Activated CD4-positive, CD25-positive, alpha-beta regulatory T cell treated with anti-CD3 and anti-CD28 coated beads, Interleukin-2, amount 50 U/mL, for 72 hours (primary cell): ENCODE measurements around the gene KIAA0513.
"Not testable (repeated sequence)": the region's sequence is repeated elsewhere in the genome, so short reads cannot be mapped to it uniquely, and the experiment has no call there.

ENCODE experiments used
- DNase-seq: peaks from one replicate; pipeline ENCODE4 v3.0.0; 2021

Gene KIAA0513

DNA sequence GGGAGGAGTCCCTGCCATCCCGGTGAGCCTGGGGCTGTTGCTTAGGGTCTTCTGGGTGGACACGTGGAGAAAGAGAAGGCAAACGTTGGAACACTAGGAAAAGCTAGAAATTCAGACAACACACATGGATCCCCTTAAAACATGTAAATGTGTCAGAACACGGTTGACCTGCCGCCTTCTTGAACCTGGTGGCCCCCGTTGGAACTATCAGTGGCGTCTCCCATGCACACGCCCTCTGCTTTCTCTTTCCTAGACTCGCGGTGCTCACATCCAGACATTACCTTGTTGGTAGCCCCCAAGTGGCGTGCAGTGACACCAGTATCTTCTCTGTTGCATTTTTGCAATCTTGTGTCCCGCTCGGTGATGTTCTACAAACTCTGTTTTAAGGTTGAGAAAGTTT, 66.1 kb downstream of the KIAA0513 start:
- no peak for DNase-seq

DNA sequence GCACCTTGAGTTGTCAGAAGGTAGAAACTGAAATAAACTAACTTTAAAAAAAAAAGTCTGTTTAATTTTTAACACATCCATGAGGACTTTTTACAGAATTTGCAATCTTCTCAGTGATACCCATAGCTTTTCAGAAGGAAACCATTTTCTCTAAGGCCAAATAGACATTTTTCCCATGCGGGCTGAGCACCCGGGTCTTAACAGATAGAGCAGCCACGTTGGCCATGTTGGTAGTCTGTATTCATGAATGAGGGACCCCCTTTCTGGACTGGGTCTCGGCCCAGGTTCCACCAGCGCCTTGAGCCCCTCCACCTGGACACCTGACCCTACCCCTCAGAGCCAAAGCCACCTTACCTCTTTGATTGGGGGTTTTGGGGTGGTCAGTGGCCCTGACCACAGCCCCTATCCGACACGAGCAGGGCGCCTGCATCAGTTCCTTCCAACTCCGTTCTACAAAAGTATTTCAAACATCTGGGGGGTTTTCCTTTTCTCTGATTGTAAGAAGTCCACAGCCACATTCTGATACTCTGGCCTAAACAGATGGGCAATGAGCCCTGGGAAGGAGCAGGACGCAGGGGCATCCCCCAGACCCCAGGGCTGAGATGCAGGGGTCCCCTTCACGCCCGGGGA, 66.7 kb downstream of the KIAA0513 start:
- DNase-seq, result no peak

- DNase-seq, result no peak
Observed at GRCh38 chr16:85094812-85095211, 67.2 kb downstream of the KIAA0513 start.

DNA sequence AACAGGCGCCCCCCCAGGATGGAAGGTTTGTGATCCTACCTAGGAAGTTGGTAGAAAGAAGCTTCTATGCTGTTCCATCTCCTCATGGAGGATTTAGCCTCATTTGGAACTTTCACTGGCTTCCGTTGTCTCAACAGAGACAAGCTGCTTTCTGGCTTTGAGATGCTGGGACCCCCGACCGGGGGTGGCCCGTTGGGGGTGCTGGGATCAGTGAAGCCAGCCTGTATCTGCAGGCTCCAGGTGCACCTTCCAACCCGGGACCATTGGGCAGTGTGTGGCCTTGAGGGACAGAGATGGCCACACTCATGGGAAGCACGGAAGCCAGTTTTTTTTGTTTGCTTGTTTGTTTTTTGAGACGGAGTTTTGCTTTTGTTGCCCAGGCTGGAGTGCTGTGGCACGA, 69.3 kb downstream of the KIAA0513 start:
- DNase-seq, result no peak

DNA sequence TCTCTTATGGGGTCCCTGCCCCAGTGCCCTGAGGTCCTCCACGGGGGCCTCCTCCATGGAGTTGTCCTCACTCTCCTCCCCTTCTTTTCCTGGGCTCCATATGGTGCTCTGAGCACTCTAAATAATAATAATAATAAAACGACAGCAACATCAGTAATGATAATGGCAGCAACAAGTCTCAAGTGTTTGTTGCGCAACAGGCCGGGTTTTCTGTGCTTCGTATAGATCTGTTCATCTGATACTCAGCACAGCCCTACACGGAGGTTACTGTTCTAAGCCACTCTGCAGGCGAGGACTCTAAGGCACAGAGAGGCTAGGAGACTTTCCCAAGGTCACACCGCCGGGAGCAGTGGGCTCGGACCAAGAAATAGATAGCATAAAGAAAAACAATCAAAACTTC, 71.0 kb downstream of the KIAA0513 start:
- no peak for DNase-seq

GRCh38 chr16:85100265-85100664, 72.7 kb downstream of the KIAA0513 start:
- DNase-seq, result no peak

DNA sequence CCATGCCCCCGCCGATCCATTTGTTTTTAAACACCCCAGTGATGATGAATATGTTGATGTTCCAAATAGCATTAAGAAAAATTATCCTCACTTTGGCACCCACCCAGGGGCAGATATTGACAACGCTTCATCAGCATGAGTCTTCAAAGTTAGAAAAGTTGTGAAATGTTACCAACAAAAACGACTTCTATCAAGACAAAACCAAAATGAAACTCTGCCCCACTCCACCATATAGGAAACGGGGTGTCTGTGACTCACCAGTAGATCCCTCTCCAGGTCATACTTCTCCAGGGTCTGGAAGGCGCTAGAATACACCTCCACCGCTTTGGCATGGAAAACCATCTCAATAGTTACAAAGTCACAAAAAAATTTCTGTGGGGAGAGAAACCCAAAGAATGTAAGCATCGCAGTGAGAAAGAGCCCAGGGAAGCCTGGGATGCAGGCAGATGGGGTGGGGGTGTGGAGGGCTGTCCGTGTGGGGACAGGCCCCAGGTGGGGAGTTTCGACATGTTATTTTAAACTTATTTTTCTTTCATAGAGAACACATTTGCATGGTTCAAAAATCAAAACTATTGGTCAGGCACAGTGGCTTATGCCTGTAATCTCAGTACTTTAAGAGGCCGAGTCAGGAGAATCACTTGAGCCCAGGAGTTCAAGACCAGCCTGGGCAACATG, 74.5 kb downstream of the KIAA0513 start:
- DNase-seq, result no peak

DNA sequence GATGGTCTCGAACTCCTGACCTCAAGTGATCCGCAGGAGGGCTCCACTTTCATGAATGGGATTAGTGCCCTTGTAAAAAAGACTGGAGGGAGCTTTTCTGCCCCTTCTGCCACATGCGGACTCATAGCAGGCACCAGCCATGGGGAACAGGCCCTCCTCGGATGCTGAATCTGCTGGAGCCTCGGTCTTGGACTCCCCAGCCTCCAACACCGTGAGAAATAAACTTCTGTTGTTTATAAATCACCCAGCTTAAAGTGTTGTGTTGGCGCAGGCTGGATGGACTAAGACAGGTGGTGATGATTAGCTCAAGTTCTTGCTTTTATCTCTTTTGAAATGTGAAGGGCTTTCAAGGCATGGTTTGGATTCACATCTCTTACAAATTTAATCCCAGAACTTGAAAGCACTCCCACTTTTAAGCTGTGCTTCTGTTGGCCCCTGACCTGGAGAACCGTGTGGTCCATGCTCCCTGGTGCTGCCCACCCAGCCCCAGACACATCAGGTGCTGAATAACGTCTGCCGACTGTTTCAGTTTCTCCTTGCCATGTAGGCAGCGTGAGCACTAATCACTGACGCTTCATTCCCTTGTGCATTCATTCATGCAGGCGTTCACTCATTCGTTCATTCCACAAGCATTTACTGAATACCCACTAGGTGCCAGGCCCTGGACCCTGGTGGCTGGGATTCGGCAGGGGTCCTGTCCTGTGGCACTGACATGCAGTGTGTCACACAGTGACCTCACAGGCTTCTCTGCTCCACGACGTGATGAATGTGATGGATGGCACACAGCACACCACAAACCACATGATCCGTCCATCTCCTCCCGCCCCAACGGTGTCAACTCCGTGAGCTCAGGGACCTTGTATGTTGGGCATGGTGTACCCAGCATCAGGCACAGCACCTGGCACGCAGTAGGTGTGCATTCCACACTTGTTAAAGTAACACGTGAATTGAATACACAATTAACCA, 75.8 kb downstream of the KIAA0513 start:
- DNase-seq, result no peak

DNA sequence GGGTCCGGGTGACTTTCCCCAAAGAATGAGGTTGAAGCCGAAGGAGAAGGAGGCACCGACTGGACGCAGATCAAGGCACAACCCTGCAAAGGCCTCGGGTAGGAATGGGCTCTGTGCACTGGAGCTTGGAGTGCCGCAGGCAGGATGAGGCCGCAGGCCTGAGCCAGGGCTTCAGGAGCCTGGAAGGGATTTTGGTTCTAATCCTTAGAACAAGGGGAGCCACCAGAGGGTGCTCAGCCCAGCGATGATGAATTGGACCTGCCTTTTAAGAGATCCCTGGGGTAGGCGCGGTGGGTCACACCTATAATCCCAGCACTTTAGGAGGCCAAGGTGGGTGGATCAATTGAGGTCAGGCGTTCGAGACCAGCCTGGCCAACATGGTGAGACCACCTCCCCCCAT, 76.6 kb downstream of the KIAA0513 start:
- DNase-seq, result no peak

DNA sequence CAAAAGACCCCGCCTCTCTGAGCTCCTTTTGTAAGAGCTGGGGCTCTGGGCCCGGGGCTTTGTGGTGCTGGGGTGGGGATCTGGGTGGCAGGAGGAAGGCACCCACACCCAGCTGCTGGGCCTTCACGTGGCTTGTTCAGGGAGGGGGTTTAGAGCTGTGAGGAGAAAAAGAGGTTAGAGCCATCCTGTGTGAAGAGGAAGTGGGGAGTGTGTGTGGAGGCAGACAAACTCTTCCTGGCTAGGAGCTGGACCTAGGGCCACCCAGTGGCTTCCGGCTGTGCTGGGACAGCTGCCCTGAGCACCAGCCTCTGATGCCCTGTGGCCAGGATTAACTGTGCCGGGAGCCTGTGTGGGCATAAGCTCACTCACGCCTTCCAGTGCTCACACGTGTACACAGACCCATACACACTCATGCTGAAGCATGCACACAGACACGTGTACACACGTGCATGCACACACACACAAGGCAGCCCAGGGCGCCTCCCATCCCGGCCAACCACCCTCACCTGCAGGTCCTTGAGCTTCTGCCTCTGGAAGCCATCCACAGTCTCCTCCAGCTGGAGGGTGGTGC, 77.3 kb downstream of the KIAA0513 start:
- DNase-seq, result no peak

- no peak for DNase-seq
Observed at GRCh38 chr16:85105475-85105874, 77.9 kb downstream of the KIAA0513 start.

- DNase-seq, result no peak
Observed at GRCh38 chr16:85107083-85107482, 79.5 kb downstream of the KIAA0513 start.

GRCh38 chr16:85107532-85107931, 79.9 kb downstream of the KIAA0513 start:
- DNase-seq, result no peak

DNA sequence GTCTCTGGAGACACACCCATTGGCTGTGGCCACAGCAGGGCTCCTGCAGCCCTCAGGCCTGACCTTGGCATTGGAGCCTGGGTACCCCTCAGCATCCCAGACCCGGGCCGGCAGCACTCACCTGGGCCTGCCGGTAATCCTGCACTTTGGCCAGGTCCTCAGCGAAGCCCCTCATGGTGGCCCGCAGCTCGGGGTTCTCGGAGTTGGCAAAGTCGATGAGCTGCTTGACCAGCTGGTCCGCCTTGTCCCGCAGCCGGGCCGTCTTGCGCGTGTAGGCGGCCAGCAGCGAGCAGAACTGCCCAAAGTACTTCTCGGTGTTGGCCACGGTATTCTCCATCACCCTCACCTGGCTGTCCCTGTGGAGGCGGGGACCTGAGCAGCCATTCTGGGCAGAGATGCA, 82.5 kb downstream of the KIAA0513 start:
- DNase-seq, result no peak

GRCh38 chr16:85111184-85111583, 83.6 kb downstream of the KIAA0513 start:
- DNase-seq, result no peak

GRCh38 chr16:85112364-85112763, 84.8 kb downstream of the KIAA0513 start, which contains the start of gene CIBAR2:
TSS of gene CIBAR2 (minus strand) at chr16:85112472. CDS start at chr16:85112352, 120 bp downstream.
- DNase-seq, result no peak

DNA sequence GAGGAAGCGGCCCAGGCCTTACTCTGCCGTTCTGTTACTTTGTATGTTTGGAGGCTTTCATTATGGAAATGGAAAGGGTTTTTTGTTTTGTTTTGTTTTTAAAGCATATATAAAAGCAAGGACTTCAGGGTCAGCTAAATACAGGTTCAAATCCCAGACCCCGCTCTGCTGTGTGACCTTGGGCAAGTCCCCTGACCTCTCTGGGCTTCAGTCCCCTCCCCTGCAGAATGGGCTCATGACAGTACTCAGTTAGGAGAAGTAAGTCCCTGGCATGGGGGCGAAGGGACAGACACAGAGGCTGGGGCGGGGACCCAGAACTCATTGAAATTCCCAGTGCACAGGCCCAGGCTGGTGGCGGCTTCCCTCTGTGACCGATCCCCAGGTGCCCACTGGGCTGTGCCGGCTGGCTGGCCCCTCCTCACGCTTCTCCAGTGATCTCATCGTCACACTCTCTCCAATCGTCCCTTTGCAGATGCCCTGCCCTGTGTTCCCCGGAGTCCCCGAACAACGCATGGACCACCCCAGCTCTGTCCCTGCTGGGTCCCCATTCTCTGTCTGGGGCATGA, 85.7 kb downstream of the KIAA0513 start:
- no peak for DNase-seq

DNA sequence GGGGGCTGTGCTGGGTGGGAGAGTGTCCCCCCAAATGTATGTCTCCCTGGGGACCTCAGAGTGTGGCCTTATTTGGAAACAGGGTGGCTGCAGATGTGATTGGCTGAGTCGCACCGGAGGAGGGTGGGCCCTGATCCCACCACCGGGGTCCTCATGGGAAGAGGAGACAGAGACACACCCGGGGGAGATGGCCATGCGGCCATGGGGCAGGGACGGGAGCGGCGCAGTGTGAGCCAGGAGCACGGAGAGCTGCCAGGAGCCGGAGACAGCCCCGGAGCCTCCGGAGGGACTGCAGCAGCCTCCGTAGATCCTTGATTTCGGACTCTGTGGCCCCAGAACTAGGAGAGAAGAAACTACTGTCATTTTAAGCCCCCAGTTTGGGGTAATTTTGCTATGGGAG, 86.3 kb downstream of the KIAA0513 start:
- DNase-seq, result no peak

DNA sequence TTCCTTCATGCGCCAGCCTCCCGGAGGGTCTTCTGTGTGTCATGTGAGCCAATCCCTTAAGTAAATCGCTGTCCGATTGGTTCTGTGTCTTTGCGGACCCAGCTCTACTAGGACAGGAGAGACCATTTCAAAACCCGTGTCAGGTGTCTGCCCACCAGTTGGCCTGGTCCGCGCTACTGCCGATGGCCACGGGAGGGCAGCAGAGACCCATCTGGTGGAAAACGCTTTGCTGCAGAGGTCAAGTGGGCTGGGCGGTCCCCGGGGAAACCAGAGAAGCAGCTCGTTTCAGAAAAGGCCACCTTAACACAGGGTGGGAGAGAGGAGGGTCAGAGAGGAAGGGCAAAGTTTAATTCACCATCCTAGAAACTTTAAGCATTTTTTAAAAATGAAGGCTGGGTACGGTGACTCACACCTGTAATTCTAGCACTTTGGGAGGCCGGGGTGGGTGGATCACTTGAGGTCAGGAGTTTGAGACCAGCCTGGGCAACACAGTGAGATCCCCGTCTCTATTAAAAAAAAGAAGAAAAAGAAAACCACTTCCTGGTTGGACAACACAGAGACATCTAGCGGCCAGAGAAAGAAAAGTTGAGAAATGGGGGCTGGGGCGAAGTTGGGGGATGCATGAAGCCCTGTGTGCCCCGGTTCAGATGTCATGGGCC, 87.4 kb downstream of the KIAA0513 start:
- DNase-seq, result peak; percentile 89

- DNase-seq, result no peak
Observed at GRCh38 chr16:85117418-85117817, 89.8 kb downstream of the KIAA0513 start.

GRCh38 chr16:85120006-85120340, 92.4 kb downstream of the KIAA0513 start:
- DNase-seq, result no peak

DNA sequence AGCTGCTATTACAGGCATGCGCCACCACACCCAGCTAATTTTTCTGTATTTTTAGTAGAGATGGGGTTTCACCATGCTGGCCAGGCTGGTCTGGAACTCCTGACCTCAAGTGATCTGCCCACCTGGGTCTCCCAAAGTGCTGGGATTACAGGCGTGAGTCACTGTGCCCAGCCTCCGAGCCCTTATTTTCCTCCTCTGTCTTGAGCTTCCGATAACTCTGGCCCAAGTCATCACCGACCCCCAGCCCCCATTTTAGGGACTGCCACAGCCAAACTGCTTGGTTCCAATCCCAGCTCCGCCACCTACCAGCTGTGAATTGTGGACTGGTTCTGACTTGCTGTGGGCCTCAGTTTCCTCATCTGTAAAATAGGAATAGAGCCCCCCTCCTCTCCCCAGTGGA, 95.8 kb downstream of the KIAA0513 start:
- not testable (repeated sequence) for DNase-seq
